HG02885 (cell line): Measurements from ENCODE around the gene ZNF569.
A peak's percentile ranks its signal among the peaks of the same experiment; 100 is the strongest.
"Not testable (repeated sequence)": the region's sequence is repeated elsewhere in the genome, so short reads cannot be mapped to it uniquely, and the experiment has no call there.

ENCODE experiments used
- ATAC-seq: cut with Tn5 transposase; IDR thresholded peaks from one replicate; pipeline ENCODE4 v1.9.1; 2021; ENCODE audit warnings: mild to moderate bottlenecking; ENCODE audit not compliant: unreplicated experiment, poor library complexity

Gene ZNF569

GRCh38 chr19:37406140-37406846 lies 61.0 kb downstream of the ZNF569 start:
- not testable (repeated sequence) for ATAC-seq

GRCh38 chr19:37403403-37403802 lies 63.8 kb downstream of the ZNF569 start:
- ATAC-seq = no peak

- no peak for ATAC-seq
These were observed 66.2 kb downstream of the ZNF569 start for GRCh38 chr19:37401078-37401477.

- ATAC-seq = not testable (repeated sequence)
These were observed 75.8 kb downstream of the ZNF569 start for GRCh38 chr19:37391399-37391798.

- ATAC-seq = no peak
These were observed 78.0 kb downstream of the ZNF569 start for GRCh38 chr19:37389234-37389633.

GRCh38 chr19:37370880-37371661 lies 96.2 kb downstream of the ZNF569 start, which contains the start of gene ZNF527:
Gene ZNF527 (plus strand): TSS chr19:37371099. CDS start chr19:37374199, 3,100 bp downstream.
- peak; percentile 97 for ATAC-seq

GRCh38 chr19:37370386-37370879 lies 96.8 kb downstream of the ZNF569 start:
- peak; percentile 24 for ATAC-seq

- ATAC-seq = no peak
These were observed 104.5 kb downstream of the ZNF569 start for GRCh38 chr19:37362733-37363132.

GRCh38 chr19:37361994-37362393 lies 105.2 kb downstream of the ZNF569 start:
- no peak for ATAC-seq
